ENCODE measurements around the gene MIGA1. TPM values are rescaled to one million over a fixed set of nuclear protein-coding genes. Genes with fewer than 3 reads are reported as not detected.
A peak's percentile ranks its signal among the peaks of the same experiment; 100 is the strongest.

MIGA1 gene
- total RNA-seq, 1 donor, result 4.6 TPM

GRCh38 chr1:77845951-77846350 is 66.5 kb downstream of the MIGA1 start:
- no peak for DNase-seq (ENCODE audit: low read depth in 2 of 3, low spot score in 2 of 3)

GRCh38 chr1:77846966-77847365 is 67.5 kb downstream of the MIGA1 start:
- no peak for DNase-seq (ENCODE audit: low read depth in 2 of 3, low spot score in 2 of 3)

- no peak for DNase-seq (ENCODE audit: low read depth in 2 of 3, low spot score in 2 of 3)
Observed at GRCh38 chr1:77847621-77848080, 68.2 kb downstream of the MIGA1 start.

- DNase-seq (ENCODE audit: low read depth in 2 of 3, low spot score in 2 of 3), result no peak
Observed at GRCh38 chr1:77850082-77850481, 70.6 kb downstream of the MIGA1 start.

- no peak for DNase-seq (ENCODE audit: low read depth in 2 of 3, low spot score in 2 of 3)
Observed at GRCh38 chr1:77857552-77857951, 78.1 kb downstream of the MIGA1 start.

DNA sequence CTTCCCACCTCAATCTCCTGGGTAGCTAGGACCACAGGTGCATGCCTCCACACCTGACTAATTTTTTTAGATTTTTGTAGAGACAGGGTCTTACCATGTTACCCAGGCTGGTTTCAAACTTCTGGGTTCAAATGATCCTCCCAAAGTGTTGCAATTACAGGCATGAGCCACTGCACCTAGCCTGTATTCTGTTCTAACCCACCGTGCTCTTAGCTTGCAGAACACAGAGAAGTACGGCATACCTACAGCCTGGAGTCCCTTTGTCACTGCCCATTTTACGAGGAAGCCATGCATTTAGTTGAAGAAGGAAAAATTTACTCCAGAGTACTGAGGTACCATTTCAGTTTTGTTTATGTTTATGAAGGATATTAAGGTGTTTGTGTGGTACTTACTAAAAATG is 79.3 kb downstream of the MIGA1 start:
- DNase-seq (ENCODE audit: low read depth in 2 of 3, low spot score in 2 of 3), result no peak

DNA sequence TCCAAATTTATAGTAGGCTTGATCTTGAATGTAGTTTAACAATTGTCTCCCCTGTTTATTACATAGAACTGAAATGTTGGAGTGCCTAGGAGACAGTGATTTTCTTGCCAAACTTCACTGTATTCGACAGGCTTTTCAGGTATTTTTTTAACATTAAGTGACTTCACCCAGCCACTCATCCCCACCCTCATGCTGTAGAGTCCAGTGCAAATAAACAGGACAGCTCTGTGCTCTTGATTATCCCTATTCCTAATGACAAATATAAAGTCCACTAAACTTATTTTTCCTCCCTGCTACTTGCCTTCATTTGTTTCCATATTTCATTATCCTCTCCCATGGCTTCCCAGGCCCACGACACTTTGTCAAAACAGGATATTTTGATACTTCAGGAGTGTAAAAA is 79.8 kb downstream of the MIGA1 start:
- DNase-seq (ENCODE audit: low read depth in 2 of 3, low spot score in 2 of 3), result no peak

DNA sequence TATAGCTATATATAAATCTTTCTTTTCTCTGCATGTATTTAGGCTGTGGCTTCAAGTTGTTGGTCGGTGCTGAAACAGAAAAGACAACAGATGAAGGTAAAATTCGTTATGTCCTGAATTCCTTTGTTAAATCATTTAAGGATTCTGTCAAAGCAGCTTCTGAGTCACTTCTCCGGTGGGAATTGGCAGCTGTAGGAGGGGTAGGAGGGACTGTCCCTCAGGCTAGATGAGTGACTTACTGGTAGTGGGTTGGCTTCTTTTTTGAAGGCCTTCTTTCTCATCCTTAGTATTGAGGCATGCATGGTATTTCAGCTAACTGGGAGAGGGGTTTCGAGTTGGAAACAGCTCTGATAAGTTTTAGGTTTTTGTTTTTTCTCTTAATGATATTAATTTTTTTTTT is 86.8 kb downstream of the MIGA1 start:
- DNase-seq (ENCODE audit: low read depth in 2 of 3, low spot score in 2 of 3), result no peak

DNA sequence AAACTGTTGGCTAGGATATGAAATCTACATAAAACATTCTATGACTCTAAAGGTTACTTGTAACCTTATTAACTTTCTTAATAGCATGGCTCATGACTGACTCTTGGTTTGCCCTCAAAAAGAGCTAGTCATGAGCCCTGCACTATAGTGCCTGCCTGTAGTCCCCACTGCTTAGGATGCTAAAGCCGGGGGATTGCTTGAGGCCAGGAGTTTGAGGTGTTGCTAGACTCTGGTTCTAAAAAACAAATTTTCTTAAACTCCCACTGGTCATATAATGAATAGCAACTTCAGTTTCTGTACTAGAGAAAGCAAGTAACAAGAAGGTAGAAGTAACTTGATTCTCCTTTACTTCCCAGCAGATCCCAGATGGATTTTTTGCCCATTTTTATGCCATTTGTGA is 93.2 kb downstream of the MIGA1 start:
- DNase-seq (ENCODE audit: low read depth in 2 of 3, low spot score in 2 of 3), result no peak

GRCh38 chr1:77873461-77873860 is 94.0 kb downstream of the MIGA1 start:
- DNase-seq (ENCODE audit: low read depth in 2 of 3, low spot score in 2 of 3), result no peak

DNA sequence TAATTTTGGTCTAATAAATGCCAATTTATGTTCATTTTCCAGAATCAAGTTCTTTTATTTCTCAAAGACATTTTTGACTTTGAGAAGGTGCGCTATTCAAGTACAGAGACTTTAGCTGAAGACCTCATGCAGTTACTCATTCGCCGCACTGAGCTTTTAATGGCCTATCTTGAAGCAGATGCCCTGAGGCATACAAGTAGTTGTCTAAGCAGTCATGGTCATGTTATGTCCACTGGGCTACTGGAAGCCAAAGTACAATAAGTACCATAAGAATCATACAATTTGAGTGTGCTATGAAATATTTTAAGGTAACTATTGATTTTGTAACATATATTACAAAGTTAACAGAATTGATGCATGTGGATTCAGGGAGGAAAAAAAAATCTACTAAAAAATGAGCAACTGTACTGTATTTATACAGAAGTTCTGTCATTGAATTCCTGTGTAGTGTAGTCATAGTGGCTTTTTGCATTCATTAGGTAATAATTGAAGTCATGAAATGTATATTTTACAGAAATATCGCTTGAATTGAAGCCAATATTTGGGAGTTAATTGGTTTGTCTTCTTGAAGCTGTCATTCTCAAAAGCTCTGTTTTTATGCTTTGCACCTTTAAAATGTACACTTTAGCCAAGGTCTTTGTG is 95.5 kb downstream of the MIGA1 start:
- no peak for DNase-seq (ENCODE audit: low read depth in 2 of 3, low spot score in 2 of 3)

- DNase-seq (ENCODE audit: low read depth in 2 of 3, low spot score in 2 of 3), result no peak
Observed at GRCh38 chr1:77876884-77877283, 97.4 kb downstream of the MIGA1 start.

DNA sequence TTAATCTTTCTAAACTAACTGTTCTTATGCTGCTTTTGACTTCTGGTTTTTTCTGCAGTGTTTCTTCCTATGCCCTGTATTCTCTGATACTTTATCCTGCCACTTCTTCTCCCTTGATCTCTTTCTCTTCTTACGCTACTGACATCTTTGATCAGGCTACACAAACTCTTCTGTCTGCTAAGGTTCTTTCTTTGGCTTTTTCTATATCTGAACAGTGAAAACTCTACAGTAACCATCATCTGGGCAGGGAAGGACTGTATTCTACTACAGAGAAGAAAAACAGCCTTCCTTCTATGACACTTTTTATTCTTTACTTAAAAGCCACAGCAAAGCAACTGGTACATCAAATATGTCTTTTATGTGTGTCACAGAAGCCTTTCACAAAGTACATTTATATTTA is 101.6 kb downstream of the MIGA1 start:
- no peak for DNase-seq (ENCODE audit: low read depth in 2 of 3, low spot score in 2 of 3)

- DNase-seq (ENCODE audit: low read depth in 2 of 3, low spot score in 2 of 3), result peak in 1 of 3 donors; percentile 39
Observed at GRCh38 chr1:77882411-77882810, 103.0 kb downstream of the MIGA1 start.

DNA sequence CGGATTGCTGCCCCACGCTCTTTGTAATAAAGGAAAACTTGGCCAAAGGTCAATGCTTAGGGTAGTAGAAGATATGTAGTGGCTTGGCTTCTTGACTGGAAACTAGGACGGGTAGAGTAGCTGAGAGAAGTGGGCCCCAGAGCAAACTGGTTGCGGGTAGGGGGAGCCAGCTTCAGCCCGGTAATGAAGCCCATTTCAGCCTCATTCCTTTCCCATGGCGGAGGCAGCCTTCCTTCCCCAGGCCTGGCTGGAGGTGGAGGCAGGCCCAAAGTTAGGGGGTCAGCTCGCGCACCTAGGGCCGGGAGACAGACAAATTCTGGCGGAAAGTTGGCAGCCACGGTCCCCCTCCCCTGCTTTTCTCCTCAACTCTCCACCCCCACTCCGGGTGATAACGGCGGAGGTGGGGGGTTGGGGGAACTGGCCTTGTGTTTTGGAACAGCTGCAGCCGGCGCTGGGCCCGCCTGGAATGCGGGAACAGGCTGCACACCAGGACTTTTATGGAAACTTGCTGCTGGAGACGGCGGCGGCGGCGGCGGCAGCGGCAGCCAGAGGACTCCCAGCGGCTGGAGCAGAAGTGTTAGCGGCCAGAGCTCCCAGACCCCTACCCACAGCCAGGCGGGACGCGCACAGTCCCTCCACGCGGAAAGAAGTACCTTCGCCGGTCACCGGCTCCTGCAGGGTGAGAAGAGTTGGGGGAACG is 108.8 kb downstream of the MIGA1 start, which contains the start of gene NEXN:
TSS of gene NEXN (plus strand) at position 544 of the 700 bp plus-strand sequence. CDS start 27,483 bp downstream, outside the sequence.
- DNase-seq (ENCODE audit: low read depth in 2 of 3, low spot score in 2 of 3), result peak in 2 of 3 donors; percentile 29 to 40

GRCh38 chr1:77888781-77889642 is 109.6 kb downstream of the MIGA1 start:
- peak in 2 of 3 donors; percentile 18 to 46 for DNase-seq (ENCODE audit: low read depth in 2 of 3, low spot score in 2 of 3)

GRCh38 chr1:77889671-77890070 is 110.2 kb downstream of the MIGA1 start:
- no peak for DNase-seq (ENCODE audit: low read depth in 2 of 3, low spot score in 2 of 3)

DNA sequence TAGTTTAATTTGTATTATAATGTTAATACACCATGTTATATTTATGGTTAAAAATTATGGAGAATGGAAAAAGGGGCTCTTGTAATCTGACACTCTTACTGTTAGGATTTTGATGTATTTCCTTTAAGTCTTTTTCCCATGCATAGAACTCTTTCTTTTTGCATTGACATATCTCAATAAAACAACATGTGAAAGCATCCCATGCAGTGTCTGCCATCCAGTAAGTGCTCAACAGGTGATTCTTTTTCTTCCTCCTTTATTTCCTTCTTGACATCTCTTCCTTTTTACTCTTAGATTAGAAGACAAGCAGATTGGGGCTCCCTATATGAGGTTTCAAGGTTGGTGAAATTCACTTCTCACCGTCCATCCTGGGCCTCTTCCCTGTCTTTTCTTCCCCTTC is 111.8 kb downstream of the MIGA1 start:
- DNase-seq (ENCODE audit: low read depth in 2 of 3, low spot score in 2 of 3), result no peak

DNA sequence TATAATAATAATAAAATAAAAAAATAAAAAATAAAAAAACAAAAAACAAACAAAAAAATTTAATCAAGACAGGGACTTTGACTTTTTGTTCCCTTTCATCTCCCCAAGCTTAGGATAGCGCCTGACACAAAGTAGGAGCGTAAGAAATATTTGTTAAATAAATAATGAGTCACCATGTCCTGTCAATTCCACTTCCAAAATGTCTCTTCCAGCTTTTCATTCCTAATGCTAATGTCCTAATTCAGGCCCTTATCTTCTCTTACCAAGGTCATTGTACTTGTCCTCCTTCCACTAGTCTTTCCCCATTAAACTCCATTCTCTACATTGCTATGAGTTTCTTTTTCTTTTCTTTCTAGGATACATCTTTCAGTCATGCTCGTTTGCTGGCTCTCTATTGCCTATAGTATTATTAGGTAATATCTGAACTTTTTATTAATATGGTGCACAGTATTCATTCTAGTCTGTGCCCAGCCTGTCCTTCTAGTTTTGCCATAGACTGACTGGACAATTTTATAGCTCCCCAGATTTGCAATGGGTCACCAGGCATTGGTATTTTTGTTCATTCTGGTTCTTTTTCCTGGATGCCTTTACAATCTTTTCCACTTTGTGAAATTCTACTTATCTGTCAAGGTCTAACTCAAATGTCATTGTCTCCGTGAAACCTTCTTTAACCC is 120.3 kb downstream of the MIGA1 start:
- DNase-seq (ENCODE audit: low read depth in 2 of 3, low spot score in 2 of 3), result no peak

- peak in 2 of 3 donors; percentile 36 to 59 for DNase-seq (ENCODE audit: low read depth in 2 of 3, low spot score in 2 of 3)
Observed at GRCh38 chr1:77900687-77901293, 121.3 kb downstream of the MIGA1 start.
